Measurements from ENCODE around the gene HAUS5. TPM values are rescaled to one million over a fixed set of nuclear protein-coding genes. Genes with fewer than 3 reads are reported as not detected.

Gene HAUS5
- total RNA-seq, 1 experiment from 2014 or later: 33.5 TPM

- no peak overlapping the region for H3K27ac ChIP-seq (ENCODE audit: low read depth, low read length, poor library complexity, severe bottlenecking)
- no peaks in the 10 kb centered on the region for H3K9me3 ChIP-seq (ENCODE audit: low read depth, low read length, poor library complexity, severe bottlenecking)
- no peak for DNase-seq (ENCODE audit: low spot score)
- peaks cover 35% of the 10 kb centered on the region for H3K27me3 ChIP-seq (replicated peaks; ENCODE audit: insufficient read depth, low read depth, low read length, poor library complexity)
- ChIA-PET POLR2A (ENCODE audit: low non-redundant PET) (no interaction called here), CTCF (interaction anchor here (0.6 kb wide), 1 partner anchor 28 kb away, joined by 4 read pairs; no protein-coding TSS in a partner anchor)
- TF ChIP-seq EZH2 (IDR thresholded peaks at IDR 0.05; ENCODE audit: borderline replicate concordance, low read depth, low read length, poor library complexity, severe bottlenecking) (no peak), CTCF (conservative IDR thresholded peaks at IDR 0.05; ENCODE audit: low read depth, low read length) (no peak)
- H3K4me3 ChIP-seq (ENCODE audit: low read depth, low read length, poor library complexity, severe bottlenecking): no peak overlapping the region
- no TSS peak for BruUV-seq (replicated peaks)
- H3K36me3 ChIP-seq (ENCODE audit: insufficient read depth, low read length, poor library complexity, severe bottlenecking): no peaks in the 10 kb centered on the region
- intact Hi-C loops (cut with micrococcal nuclease; ENCODE audit: unreplicated experiment): no loop called here
- no peaks in the 10 kb centered on the region for H3K4me1 ChIP-seq (ENCODE audit: insufficient read depth, low read length, poor library complexity, severe bottlenecking)
Measured at GRCh38 chr19:35669566-35669965, 57.0 kb downstream of the HAUS5 start.

- CTCF ChIA-PET: no interaction called here
- no peak overlapping the region for H3K4me3 ChIP-seq (ENCODE audit: low read depth, low read length, poor library complexity, severe bottlenecking)
- TF ChIP-seq EZH2 (IDR thresholded peaks at IDR 0.05; ENCODE audit: borderline replicate concordance, low read depth, low read length, poor library complexity, severe bottlenecking): no peak
- TF ChIP-seq CTCF (conservative IDR thresholded peaks at IDR 0.05; ENCODE audit: low read depth, low read length): no peak
- no TSS peak for BruUV-seq (replicated peaks)
- H3K27me3 ChIP-seq (replicated peaks; ENCODE audit: insufficient read depth, low read depth, low read length, poor library complexity): peaks cover 35% of the 10 kb centered on the region
- H3K27ac ChIP-seq (ENCODE audit: low read depth, low read length, poor library complexity, severe bottlenecking): no peak overlapping the region
- no peaks in the 10 kb centered on the region for H3K36me3 ChIP-seq (ENCODE audit: insufficient read depth, low read length, poor library complexity, severe bottlenecking)
- no peak for DNase-seq (ENCODE audit: low spot score)
- intact Hi-C loops (cut with micrococcal nuclease; ENCODE audit: unreplicated experiment): no loop called here
- H3K4me1 ChIP-seq (ENCODE audit: insufficient read depth, low read length, poor library complexity, severe bottlenecking): no peaks in the 10 kb centered on the region
- POLR2A ChIA-PET (ENCODE audit: low non-redundant PET): no interaction called here
- H3K9me3 ChIP-seq (ENCODE audit: low read depth, low read length, poor library complexity, severe bottlenecking): no peaks in the 10 kb centered on the region
Measured at GRCh38 chr19:35669974-35670373, 57.4 kb downstream of the HAUS5 start.

GRCh38 chr19:35670686-35671085 lies 58.2 kb downstream of the HAUS5 start:
- H3K4me1 ChIP-seq (ENCODE audit: insufficient read depth, low read length, poor library complexity, severe bottlenecking): no peaks in the 10 kb centered on the region
- no TSS peak for BruUV-seq (replicated peaks)
- no peaks in the 10 kb centered on the region for H3K9me3 ChIP-seq (ENCODE audit: low read depth, low read length, poor library complexity, severe bottlenecking)
- CTCF ChIA-PET: no interaction called here
- DNase-seq (ENCODE audit: low spot score): no peak
- no peaks in the 10 kb centered on the region for H3K36me3 ChIP-seq (ENCODE audit: insufficient read depth, low read length, poor library complexity, severe bottlenecking)
- TF ChIP-seq CTCF (conservative IDR thresholded peaks at IDR 0.05; ENCODE audit: low read depth, low read length) (no peak), EZH2 (IDR thresholded peaks at IDR 0.05; ENCODE audit: borderline replicate concordance, low read depth, low read length, poor library complexity, severe bottlenecking) (no peak)
- H3K4me3 ChIP-seq (ENCODE audit: low read depth, low read length, poor library complexity, severe bottlenecking): no peak overlapping the region
- intact Hi-C loops (cut with micrococcal nuclease; ENCODE audit: unreplicated experiment): no loop called here
- POLR2A ChIA-PET (ENCODE audit: low non-redundant PET): no interaction called here
- H3K27me3 ChIP-seq (replicated peaks; ENCODE audit: insufficient read depth, low read depth, low read length, poor library complexity): peaks cover 35% of the 10 kb centered on the region
- no peak overlapping the region for H3K27ac ChIP-seq (ENCODE audit: low read depth, low read length, poor library complexity, severe bottlenecking)
